Activated T-helper 1 cell treated with anti-CD3 and anti-CD28 coated beads, Interleukin-12 subunit alpha, Interleukin-12 subunit beta, Interleukin-2, Interleukin-4 antibody, amounts not matched to agents 30 ng/mL and 10 ng/mL and 1 ng/mL, durations not matched to agents 14 hours and 24 hours and 36 hours (primary cell): ENCODE data around the gene GYS2. TPM values are rescaled to one million over a fixed set of nuclear protein-coding genes. Genes with fewer than 3 reads are reported as not detected.

Source experiments
- DNase-seq: peaks from one replicate; pipeline ENCODE4 v3.0.0; 2021; ENCODE audit warnings: low spot score
- H3K27ac Mint-ChIP-seq: one replicate; pipeline ENCODE4 v1.8.0; 2021; ENCODE audit warnings: mild to moderate bottlenecking, mixed read lengths
- H3K27me3 Mint-ChIP-seq: one replicate; pipeline ENCODE4 v1.8.0; 2022; ENCODE audit warnings: mild to moderate bottlenecking, moderate library complexity, mixed read lengths; ENCODE audit not compliant: insufficient read depth
- H3K36me3 Mint-ChIP-seq: one replicate; pipeline ENCODE4 v1.8.0; 2021; ENCODE audit warnings: low read depth, mixed read lengths
- H3K4me1 Mint-ChIP-seq: one replicate; pipeline ENCODE4 v1.8.0; 2021; ENCODE audit warnings: low read depth, mixed read lengths
- H3K4me3 Mint-ChIP-seq: one replicate; pipeline ENCODE4 v1.8.0; 2021; ENCODE audit warnings: mild to moderate bottlenecking, moderate library complexity, mixed read lengths
- H3K9me3 Mint-ChIP-seq: one replicate; pipeline ENCODE4 v1.8.0; 2021; ENCODE audit warnings: mixed read lengths
- intact Hi-C: fragments of 100-400 bp; cut with micrococcal nuclease; formaldehyde crosslinking; loops from one replicate; pipeline ENCODE4 v1.15.1; 2024
- total RNA-seq: library from RNA; stranded (reverse); gene quantifications from 2 replicates; pipeline ENCODE4 v1.2.3, GENCODE V29; 2022

Gene GYS2
- total RNA-seq, 1 donor from 2014 or later, result 0.16 TPM

DNA sequence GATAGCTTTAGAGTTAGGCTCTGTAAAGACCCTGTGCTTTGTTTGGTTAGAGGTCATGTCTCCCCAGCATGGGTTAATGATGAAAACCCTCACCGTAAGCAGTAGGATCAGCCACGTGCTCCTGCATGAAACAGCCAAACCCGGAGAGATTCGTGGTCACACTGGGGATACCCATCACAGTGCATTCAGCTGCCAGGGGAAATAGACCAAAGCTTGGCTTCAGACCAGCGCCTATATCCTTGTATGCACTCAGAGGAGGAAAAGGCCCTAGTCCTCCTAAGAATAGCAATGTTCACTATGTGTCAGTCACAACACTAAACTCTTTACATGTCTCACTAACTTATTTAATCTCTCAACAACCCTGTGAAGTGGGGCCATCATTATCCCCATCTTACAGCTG is 62.2 kb downstream of the GYS2 start:
- intact Hi-C loops, result no loop called here
- Mint-ChIP-seq H3K4me3 (no peak overlapping the region), H3K9me3 (no peaks in the 10 kb centered on the region)

DNA sequence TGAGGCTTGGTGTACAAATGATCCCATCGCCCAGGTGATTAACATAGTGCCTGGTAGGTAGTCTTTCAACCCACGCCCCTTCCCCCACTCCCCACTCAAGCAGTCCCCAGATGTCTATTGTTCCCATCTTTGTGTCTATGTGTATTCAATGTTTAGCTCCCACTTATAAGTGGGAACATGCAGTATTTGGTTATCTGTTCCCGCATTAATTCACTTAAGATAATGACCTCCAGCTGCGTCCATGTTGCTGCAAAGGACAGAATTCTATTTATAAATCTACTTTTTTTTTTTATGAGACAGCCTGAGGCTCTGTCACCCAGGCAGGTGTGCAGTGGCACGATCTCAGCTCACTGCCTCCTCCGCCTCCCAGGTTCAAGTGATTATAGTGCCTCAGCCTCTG is 62.9 kb downstream of the GYS2 start:
- Mint-ChIP-seq H3K4me1 (no peaks in the 10 kb centered on the region), H3K9me3 (no peaks in the 10 kb centered on the region), H3K27me3 (no peaks in the 10 kb centered on the region), H3K4me3 (no peak overlapping the region), H3K27ac (no peak overlapping the region), H3K36me3 (no peaks in the 10 kb centered on the region)
- no peak for DNase-seq
- intact Hi-C loops, result no loop called here

More for the DNA sequence above, 62.2 kb downstream of the GYS2 start:
- no peak for DNase-seq
- no peaks in the 10 kb centered on the region for H3K36me3 Mint-ChIP-seq
- H3K4me1 Mint-ChIP-seq, result peaks cover 3% of the 10 kb centered on the region
- H3K27ac Mint-ChIP-seq, result no peak overlapping the region
- H3K27me3 Mint-ChIP-seq, result no peaks in the 10 kb centered on the region

DNA sequence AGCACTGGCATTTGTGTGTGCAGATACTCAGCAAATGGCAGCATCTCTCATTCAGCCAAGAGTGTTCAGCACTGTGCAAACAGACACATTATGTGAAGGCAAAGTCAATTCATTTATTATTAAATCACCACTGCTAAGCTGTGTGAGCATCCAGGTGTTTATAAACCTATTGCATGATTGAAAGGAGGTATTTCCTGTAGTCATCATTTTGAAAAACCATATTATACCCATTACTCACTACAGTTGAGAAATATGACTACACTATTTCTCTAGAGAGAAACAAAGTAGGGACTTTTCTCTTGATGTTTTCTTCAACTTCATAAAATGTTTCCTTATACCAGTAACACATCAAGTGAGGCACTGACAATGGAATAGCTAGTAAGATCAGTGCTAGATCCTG is 64.8 kb downstream of the GYS2 start:
- no peaks in the 10 kb centered on the region for H3K9me3 Mint-ChIP-seq
- no peaks in the 10 kb centered on the region for H3K4me1 Mint-ChIP-seq
- no peak overlapping the region for H3K27ac Mint-ChIP-seq
- intact Hi-C loops, result no loop called here
- H3K36me3 Mint-ChIP-seq, result no peaks in the 10 kb centered on the region
- no peaks in the 10 kb centered on the region for H3K27me3 Mint-ChIP-seq
- no peak for DNase-seq
- H3K4me3 Mint-ChIP-seq, result no peak overlapping the region

DNA sequence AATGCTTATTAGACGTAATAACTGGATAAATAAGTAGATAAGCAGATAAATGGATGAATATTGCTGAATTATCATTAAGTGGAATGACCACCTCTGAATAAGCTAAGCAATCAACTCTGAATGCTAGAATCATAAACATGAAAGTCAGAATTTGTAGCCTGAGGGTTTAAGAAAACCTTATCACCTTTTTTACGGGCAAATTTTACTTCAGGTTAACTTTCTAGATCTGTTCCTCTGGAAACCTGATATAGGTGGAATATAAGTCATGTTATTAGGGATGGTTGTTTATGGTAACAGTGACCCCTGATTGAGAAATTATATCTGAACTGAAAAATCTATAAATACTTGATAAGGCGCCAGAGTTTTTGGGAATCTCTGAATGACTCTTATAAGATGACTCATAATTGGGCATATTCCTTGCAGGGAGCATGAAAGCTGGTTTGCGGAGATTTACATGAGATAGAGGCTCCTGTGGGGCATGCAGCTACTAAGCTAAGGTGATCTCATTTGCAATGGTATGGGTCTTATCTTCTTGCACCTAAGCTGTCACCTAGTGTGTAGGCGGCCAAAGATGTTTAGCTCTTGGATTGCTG is 66.5 kb downstream of the GYS2 start:
- Mint-ChIP-seq H3K4me1 (no peaks in the 10 kb centered on the region), H3K36me3 (no peaks in the 10 kb centered on the region), H3K9me3 (no peaks in the 10 kb centered on the region), H3K27ac (no peak overlapping the region), H3K4me3 (no peak overlapping the region), H3K27me3 (no peaks in the 10 kb centered on the region)
- DNase-seq, result no peak
- intact Hi-C loops, result no loop called here

DNA sequence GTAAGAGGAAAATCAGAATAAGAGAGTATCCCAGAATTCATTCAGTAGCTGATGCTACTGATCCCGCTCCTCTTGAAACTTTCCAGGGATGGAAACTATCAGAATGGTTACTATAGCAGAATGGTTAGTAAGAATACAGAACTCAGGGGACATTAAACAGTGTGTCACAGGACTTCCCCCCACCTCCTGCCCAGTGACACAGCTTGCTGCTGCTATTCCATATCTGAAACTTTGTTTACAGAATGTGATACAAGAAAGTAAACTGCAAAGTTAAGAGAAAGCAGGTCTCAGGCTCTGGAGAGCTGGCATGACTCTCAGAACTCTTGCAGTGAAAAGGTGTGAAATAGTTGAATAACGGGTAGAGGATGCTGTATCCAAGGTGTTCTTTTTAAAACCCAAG is 75.2 kb downstream of the GYS2 start:
- no peak for DNase-seq
- Mint-ChIP-seq H3K27ac (no peak overlapping the region), H3K36me3 (peaks cover 2% of the 10 kb centered on the region), H3K9me3 (peaks cover 5% of the 10 kb centered on the region), H3K4me1 (peaks cover 5% of the 10 kb centered on the region), H3K4me3 (no peak overlapping the region), H3K27me3 (peaks cover 24% of the 10 kb centered on the region)
- intact Hi-C loops, result loop anchor here (5.0 kb wide), 1 partner anchor 113 kb away; no protein-coding TSS in a partner anchor

DNA sequence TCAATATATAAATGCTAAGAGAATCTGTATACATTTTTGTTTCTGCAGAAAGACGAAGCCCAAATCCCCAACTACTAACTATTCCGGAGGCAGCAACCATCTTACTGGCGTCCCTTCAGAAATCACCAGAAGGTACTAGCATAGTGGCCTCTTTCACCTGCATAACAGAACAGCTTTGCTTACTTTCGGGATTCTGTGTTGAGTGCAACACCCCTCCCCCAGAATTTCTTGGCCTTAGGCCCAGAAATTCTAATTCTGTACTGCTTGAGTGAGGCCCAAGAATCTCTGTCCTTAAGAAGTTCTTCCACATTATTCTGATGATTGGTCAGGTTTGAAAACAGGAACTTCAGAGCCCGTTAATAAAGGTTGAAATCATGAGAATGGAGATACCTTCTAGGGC is 75.7 kb downstream of the GYS2 start:
- peaks cover 2% of the 10 kb centered on the region for H3K36me3 Mint-ChIP-seq
- peaks cover 27% of the 10 kb centered on the region for H3K27me3 Mint-ChIP-seq
- intact Hi-C loops, result loop anchor here (1.0 to 5.0 kb wide), 2 partner anchors 28 to 113 kb away; partner anchors contain the start of genes GOLT1B and RECQL
- peaks cover 5% of the 10 kb centered on the region for H3K4me1 Mint-ChIP-seq
- DNase-seq, result no peak
- H3K27ac Mint-ChIP-seq, result no peak overlapping the region
- peaks cover 9% of the 10 kb centered on the region for H3K9me3 Mint-ChIP-seq
- H3K4me3 Mint-ChIP-seq, result peak overlapping the region; percentile 68

DNA sequence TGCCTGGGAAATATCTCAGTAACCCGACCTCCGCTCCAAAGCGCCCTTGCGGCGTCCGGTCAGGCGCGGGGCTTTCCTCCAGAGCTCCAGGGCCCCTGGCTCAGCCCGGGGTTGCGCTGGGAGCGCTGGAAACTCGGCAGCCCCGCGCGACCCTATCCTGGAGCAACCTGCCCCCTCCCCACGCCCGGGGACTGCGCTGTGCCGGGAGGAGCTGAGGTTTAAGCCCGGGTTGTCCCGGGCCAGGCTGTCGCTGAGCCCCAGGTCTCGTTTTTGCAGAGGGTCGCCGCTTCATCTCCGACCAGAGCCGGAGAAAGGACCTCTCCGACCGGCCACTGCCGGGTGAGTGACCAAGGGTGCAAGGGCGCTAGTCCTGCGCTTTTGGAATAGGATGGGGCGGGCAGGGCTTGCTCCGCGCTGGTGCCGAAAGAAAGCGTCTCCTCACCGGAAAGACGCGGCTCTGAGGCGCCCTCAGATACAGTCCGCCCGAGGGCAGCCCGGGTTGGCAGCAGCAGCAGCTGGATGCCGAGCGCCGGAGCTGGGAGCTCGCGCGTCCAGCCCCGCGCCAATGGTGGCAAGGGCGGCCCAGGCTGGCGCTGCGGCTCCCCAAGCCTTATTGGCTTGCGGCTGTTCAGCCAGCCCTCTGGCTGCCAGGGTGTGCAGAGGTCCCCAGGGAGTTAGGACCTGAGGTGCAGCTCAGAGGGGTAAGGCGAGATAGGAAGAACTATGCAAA is 77.0 kb downstream of the GYS2 start:
- H3K4me1 Mint-ChIP-seq, result peaks cover 5% of the 10 kb centered on the region
- peak; percentile 51 for DNase-seq
- intact Hi-C loops, result loop anchor here (1.0 to 5.0 kb wide), 4 partner anchors 17 to 153 kb away; partner anchors contain the start of genes GOLT1B and RECQL
- H3K36me3 Mint-ChIP-seq, result peaks cover 2% of the 10 kb centered on the region
- peaks cover 27% of the 10 kb centered on the region for H3K27me3 Mint-ChIP-seq
- peak overlapping the region; percentile 86 for H3K4me3 Mint-ChIP-seq
- H3K27ac Mint-ChIP-seq, result no peak overlapping the region
- H3K9me3 Mint-ChIP-seq, result peaks cover 9% of the 10 kb centered on the region

DNA sequence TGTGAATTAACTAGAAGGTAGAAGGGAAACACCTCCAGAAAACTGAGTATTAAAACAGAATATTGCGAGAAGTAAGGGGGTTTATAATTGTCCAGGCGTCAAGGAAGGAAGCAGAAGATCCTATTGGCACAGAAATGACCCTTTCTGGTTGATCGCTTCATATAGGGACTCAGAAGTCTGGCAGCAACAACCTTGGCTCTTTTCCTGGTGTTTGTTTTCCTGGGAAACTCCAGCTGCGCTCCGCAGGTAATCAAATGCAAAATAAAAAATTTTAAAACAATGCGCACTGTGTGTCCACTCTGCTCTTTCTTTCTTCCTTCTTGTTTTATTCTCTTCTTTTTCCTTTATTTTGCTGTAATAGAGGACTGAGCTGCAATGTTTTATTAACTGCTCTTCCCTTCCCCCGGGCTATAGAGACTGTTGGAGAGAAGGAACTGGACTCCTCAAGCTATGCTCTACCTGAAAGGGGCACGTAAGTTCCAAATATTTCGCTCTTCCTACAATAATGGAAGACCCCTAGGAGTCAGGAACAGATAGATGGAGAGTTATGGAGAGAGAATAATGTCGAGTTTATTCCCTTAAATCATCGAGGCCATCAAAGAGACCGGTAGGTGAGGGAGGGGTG is 77.8 kb downstream of the GYS2 start:
- no peak for DNase-seq
- peaks cover 2% of the 10 kb centered on the region for H3K36me3 Mint-ChIP-seq
- intact Hi-C loops, result loop anchor here (1.0 to 5.0 kb wide), 3 partner anchors 17 to 153 kb away; no protein-coding TSS in a partner anchor
- H3K4me3 Mint-ChIP-seq, result peak overlapping the region; percentile 86
- H3K9me3 Mint-ChIP-seq, result peaks cover 9% of the 10 kb centered on the region
- H3K4me1 Mint-ChIP-seq, result peaks cover 5% of the 10 kb centered on the region
- H3K27ac Mint-ChIP-seq, result peak overlapping the region; percentile 46
- peaks cover 30% of the 10 kb centered on the region for H3K27me3 Mint-ChIP-seq

DNA sequence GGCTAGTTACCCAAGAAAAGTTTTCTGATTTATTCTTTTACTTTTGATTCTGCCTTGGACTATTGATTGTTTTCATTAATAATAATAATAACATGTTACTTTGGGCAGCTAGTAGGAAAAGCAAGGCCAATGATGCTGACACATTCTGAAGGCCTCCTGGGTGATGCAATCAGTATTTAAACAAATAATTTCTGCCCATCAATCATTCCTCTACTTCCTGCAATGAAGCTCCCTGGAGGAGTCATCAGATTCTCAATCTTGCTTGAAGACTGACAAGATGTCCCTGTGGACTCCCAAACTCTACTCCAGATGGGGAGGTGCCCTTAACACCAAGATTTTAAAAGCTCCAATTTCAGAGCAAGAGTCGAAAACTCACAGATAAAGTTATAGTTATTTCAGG is 78.6 kb downstream of the GYS2 start, which contains the start of gene SPX:
TSS of gene SPX (plus strand) at position 244 of the 400 bp plus-strand sequence. CDS start 177 bp downstream, outside the sequence.
- intact Hi-C loops, result loop anchor here (5.0 kb wide), 1 partner anchor 116 kb away; no protein-coding TSS in a partner anchor
- Mint-ChIP-seq H3K9me3 (peaks cover 9% of the 10 kb centered on the region), H3K4me1 (peaks cover 5% of the 10 kb centered on the region), H3K36me3 (peaks cover 2% of the 10 kb centered on the region), H3K4me3 (peak within 1 kb of the TSS; percentile 86), H3K27me3 (peaks cover 27% of the 10 kb centered on the region), H3K27ac (peak within 1 kb of the TSS; percentile 46)
- no peak for DNase-seq

DNA sequence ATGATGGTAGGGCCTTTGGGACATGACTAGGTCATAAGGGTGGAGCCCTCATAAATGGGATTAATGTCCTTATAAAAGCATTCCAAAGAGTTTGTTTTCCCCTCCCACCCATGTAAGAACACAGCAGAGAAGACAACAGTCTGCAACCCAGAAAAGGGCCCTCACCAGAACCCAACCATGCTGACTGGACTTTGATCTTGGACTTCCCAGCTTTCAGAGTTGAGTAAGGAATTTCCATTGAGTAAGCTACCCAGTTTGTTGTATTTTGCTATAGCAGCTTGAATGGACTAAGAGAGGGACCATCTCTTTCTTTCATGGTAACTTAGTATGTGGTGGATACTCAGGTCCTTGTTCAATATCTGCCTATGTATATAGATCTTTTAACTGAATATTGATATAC is 81.5 kb downstream of the GYS2 start:
- intact Hi-C loops, result no loop called here

DNA sequence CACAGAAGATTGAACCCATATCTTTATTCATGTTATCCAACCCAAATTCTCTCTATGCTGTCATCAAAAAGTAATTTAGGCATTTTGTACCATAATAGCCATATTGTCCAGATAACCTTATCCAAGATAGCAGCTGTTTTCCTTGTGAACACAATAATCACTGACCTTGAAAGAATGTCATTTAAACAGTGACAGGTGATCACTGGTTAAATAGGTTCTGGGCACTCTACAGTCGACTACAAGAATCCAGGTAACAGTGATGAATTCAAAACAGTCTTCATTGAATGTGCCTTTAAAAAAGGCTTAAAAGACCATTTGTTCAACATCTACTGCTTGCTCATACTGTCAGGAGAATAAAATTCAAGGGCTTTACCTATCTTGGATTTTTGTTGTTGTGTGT is 83.1 kb downstream of the GYS2 start:
- intact Hi-C loops, result no loop called here
- Mint-ChIP-seq H3K27me3 (peaks cover 13% of the 10 kb centered on the region), H3K4me3 (no peak overlapping the region), H3K36me3 (peaks cover 5% of the 10 kb centered on the region), H3K27ac (no peak overlapping the region), H3K9me3 (peaks cover 9% of the 10 kb centered on the region), H3K4me1 (no peaks in the 10 kb centered on the region)
- no peak for DNase-seq

More for the DNA sequence above, 81.5 kb downstream of the GYS2 start:
- H3K9me3 Mint-ChIP-seq, result peaks cover 9% of the 10 kb centered on the region
- DNase-seq, result no peak
- H3K27ac Mint-ChIP-seq, result no peak overlapping the region
- peaks cover 5% of the 10 kb centered on the region for H3K4me1 Mint-ChIP-seq
- H3K36me3 Mint-ChIP-seq, result peaks cover 2% of the 10 kb centered on the region
- no peak overlapping the region for H3K4me3 Mint-ChIP-seq
- H3K27me3 Mint-ChIP-seq, result peaks cover 16% of the 10 kb centered on the region

DNA sequence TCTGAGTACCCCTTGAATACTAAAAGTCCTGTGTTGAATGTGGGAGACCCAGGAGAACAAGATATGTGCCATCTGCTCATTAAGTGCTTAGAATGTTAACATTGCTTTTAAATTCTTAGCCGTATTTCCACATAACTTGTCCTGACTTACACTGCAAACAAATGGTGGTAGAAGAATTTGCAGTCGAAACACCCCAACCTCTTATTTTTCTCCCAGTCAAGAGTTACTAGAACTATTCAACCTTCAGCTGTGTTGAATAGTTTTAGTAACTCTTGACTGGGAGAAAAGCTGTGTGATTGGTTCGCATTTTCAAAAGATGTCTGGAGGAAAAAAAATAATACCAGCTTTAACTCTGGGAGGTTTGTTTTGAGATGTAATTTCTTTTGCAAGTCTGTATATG is 86.2 kb downstream of the GYS2 start:
- no peaks in the 10 kb centered on the region for H3K9me3 Mint-ChIP-seq
- no peak overlapping the region for H3K4me3 Mint-ChIP-seq
- peaks cover 2% of the 10 kb centered on the region for H3K27me3 Mint-ChIP-seq
- DNase-seq, result no peak
- H3K27ac Mint-ChIP-seq, result no peak overlapping the region
- H3K4me1 Mint-ChIP-seq, result no peaks in the 10 kb centered on the region
- intact Hi-C loops, result no loop called here
- peaks cover 19% of the 10 kb centered on the region for H3K36me3 Mint-ChIP-seq

DNA sequence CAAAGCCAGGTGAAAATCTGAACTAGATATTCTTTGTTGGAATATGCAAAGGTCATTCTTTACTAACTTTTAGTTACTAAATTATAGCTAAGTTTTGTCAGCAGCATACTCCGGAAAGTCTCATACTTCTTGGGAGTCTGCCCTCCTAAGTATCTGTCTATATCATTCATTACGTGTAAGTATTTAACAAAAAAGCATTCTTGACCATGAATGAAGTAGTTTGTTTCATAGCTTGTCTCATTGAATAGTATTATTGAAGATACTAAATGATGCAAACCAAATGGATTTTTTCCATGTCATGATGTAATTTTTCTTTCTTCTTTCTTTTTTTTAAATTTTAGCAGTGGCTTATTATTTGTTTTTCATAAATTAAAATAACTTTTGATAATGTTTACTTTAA is 88.4 kb downstream of the GYS2 start:
- H3K27me3 Mint-ChIP-seq, result no peaks in the 10 kb centered on the region
- peaks cover 3% of the 10 kb centered on the region for H3K4me1 Mint-ChIP-seq
- no peak overlapping the region for H3K27ac Mint-ChIP-seq

More for the DNA sequence above, 88.4 kb downstream of the GYS2 start:
- H3K9me3 Mint-ChIP-seq, result no peaks in the 10 kb centered on the region
- DNase-seq, result no peak
- intact Hi-C loops, result no loop called here
- peaks cover 26% of the 10 kb centered on the region for H3K36me3 Mint-ChIP-seq
- H3K4me3 Mint-ChIP-seq, result no peak overlapping the region
